RCC 7860 (cell line): ENCODE results near the gene CHI3L2.

Source experiments
- DNase-seq: peaks from one replicate; pipeline ENCODE4 v3.0.0-alpha.2; 2015; ENCODE audit warnings: low spot score
- FAIRE-seq: peaks from 2 replicates; lab custom pipeline; 2012; peaks lifted over from hg19 to GRCh38; lab: Jason Lieb, UNC

The CHI3L2 gene

DNA sequence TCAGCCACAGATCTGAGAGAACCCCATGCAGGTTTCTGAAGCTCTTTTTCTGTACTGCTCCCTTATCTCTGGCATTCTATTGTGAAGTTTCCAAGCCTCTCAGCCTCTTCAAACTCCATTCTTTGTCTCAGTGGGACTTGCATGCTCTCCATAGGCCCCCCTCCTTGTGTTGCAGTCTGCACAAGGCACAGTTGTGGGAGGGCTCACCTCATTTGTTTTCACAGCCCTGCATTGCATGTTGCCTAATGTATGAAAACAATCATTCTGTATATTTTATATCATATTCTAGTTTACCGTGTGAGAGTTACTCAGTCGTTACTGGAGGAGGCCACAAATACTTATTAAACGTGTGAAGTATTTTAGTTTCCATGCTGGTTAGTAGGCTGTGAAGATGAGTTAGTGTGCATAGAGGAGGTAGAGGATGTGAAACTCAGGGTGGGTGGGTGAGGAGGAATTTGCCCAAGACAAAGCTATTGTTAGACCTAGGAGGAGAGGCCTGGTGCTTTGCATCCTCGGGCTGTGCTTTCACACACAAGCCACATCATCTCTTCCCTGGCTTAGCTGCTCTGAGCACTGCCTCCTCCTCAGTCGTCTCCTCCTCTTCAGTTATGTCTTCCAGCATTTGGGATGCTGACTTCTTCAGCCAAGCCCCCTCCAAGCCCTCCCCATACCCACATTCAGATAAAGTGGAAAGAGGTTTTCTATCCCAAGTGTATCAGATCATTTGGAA lies 7.8 kb upstream of the CHI3L2 start:
- FAIRE-seq (no peak), DNase-seq (no peak)

DNA sequence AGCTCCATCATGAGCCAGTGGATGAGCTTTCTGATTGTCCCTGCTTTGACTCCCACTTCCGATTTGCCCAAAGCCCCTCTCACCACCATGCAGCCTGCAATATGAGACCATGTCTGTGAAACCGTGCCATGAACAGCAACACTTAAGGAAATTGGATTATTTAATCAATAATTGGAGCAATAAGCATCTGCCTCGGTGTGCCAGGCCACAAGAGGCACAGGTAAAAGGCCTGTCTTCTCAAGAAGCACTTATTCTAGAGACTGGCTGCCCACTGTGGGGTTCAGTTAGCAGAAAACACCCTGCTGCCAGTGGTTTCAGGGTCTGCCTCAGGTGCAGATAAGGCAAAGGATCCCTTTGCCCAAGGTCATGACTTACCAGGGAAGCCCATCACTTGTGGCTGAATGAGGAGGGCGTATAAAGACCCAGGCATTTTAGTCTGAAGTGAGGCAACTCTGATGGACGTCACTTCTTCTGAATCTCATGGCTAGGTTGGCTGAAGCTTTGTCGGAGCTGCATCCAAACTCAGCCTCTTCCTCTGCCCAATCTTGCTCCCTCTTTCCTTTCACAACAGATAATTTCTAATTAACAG lies 7.1 kb upstream of the CHI3L2 start:
- FAIRE-seq = no peak
- no peak for DNase-seq

DNA sequence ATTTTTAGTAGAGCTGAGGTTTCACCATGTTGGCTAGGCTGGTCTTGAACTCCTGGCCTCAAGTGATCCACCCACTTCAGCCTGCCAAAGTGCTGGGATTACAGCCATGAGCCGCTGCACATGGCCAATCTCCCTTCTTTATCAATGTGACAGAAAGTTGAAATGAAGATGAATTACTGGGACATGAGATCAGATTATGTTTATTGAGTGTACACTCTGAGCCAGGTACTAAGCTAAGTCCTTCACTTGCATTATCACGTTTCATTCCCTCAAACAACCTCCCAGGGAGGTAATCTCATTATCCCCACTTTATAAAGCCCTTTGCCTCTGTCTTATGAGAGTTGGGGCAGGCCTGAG lies 6.3 kb upstream of the CHI3L2 start:
- FAIRE-seq (no peak), DNase-seq (no peak)

DNA sequence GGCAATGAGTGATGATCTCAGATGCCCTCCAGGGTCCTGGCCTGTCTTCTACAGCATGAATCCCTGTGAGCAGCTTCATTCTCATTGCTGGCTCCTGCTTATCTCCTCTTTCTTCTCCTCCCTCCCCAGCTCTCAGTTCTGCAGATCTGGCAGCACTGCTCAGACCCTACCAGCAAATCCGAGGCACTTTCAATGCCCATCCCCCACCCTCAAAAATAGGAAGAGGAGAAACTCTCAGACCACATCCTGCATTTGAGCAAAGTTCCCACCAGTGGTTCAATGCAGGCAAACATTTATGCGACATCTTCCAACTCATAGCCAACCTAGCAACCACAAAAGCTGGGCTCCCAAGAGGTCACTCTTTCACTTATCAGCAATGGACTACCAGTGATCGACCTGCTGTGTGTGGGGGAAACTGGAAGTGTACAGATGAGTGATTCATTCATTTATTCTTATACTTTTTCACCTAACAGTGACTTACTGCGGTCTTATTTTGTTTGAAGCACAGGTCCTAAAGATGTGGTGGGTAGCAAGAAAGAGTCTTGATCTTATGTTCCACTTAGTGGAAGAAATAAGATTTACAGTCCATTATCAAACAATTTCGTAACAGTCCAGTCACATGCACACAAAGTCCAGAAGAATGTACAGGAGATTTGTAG lies 5.8 kb upstream of the CHI3L2 start:
- FAIRE-seq (no peak), DNase-seq (no peak)

DNA sequence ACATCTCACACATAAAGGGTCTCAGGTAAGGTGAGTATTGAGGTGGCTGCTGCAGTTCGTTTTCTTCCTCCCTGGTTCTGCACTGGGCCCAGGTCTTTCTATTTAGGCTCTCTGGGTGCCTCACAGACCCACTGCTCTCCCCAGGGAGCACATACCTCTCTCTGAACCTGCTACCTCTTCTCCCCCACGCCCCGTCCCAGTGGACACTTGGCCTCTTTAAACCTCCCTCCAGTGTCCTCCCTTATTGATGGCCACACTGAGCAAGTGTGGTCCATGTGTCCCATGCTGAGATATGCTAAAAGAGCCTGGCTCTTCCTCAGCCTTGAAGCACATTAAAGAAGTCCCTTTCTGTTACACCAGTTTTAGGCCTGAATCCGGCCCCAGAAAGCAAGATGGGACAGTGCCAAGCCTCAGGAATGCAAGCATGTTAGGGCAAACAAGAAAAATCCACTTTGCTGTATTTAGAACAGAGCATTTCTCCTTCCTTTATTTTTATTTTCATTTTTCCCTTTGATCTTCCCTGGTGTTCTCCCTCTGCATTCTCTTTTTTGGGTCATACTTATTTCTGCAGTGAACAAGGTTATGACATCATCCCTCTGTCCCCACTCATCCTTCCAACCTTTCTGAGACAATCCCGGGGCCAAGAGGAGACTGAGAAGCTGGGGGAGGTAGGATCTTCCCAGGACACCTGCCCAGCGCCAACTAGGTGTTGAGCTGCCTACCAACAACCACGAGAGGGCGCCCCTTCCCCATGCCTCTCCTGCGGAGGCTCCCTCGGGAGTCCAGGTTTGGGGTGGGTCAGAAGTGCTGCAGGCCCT lies 5.0 kb upstream of the CHI3L2 start:
- FAIRE-seq = no peak
- peak; percentile 56 for DNase-seq

DNA sequence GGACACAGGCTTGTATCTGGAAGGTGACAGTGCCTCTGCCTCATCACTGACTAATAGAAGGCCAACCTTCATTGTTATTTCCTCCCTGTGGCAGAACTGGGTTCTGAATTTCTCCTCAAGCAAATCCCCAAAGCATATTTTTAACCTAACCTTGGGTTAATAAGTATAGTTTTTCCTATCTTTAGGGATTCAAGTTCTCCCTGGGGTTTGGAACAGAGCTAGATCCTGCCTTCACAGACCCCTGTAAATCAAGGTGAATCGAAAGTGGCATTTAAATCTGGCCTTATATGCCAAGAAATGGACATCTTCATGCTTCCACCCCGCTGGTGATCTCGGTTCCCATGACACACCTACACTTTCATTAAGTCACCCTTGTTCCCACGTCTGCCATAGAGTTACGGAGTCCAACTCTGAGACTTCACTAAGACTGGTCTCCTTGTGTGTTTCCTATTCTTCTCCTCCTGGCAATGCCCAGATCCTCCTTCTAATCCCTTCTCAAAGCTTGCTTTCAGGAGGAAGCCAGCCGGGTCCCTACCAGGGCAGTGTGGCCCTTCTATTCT lies 4.3 kb upstream of the CHI3L2 start:
- FAIRE-seq = no peak

DNA sequence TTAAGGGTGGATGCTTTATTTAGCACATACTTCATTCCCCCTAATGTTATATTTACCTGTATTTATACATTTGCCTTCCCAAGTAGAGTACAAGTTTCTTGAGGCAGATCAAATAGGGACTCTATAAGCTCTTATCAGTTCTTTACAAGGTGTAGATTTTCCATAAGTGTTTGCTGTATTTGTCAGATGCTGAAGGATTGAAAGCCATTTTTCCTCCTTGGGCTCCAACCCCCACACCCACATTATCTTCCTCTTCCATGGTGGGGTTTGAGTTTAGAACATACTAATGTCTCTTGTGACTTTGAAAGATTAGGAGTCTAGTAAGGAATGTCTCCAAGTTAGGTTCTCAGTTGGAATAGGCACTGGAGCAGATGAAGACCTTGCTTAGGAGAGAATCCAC lies 2.4 kb upstream of the CHI3L2 start:
- FAIRE-seq (no peak), DNase-seq (no peak)

More for the DNA sequence above, 4.3 kb upstream of the CHI3L2 start:
- DNase-seq = no peak

DNA sequence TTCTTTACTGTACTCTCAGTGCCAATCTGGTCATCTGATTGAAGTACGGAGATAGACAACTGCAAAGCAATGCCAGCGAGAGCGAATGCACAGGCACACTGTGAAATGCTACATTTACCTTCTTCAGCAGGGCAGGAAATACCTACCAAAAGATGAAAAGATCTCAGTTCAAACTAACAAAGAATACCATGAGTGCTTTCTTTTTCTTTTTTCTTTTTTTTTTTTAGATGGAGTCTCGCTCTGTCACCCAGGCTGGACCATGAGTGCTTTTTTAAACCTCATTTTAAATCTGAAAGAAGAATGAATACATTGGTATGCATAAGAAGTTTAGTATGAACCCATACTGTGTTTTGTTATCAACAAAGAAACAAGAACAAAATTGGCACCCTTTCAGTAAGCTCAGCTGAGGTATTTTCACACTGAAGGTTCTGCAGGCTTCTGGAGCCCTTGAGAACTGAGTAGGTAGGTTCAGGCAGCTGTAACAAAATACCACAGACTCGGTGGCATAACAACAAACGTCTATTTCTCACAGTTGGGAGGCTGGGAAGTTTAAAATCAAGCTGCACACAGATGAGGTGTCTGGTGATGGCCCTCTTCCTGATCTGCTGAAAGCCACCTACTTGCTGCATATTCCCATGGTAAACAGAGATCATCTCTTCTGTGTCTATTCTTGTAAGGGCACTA lies 1.7 kb upstream of the CHI3L2 start:
- no peak for DNase-seq
- no peak for FAIRE-seq

DNA sequence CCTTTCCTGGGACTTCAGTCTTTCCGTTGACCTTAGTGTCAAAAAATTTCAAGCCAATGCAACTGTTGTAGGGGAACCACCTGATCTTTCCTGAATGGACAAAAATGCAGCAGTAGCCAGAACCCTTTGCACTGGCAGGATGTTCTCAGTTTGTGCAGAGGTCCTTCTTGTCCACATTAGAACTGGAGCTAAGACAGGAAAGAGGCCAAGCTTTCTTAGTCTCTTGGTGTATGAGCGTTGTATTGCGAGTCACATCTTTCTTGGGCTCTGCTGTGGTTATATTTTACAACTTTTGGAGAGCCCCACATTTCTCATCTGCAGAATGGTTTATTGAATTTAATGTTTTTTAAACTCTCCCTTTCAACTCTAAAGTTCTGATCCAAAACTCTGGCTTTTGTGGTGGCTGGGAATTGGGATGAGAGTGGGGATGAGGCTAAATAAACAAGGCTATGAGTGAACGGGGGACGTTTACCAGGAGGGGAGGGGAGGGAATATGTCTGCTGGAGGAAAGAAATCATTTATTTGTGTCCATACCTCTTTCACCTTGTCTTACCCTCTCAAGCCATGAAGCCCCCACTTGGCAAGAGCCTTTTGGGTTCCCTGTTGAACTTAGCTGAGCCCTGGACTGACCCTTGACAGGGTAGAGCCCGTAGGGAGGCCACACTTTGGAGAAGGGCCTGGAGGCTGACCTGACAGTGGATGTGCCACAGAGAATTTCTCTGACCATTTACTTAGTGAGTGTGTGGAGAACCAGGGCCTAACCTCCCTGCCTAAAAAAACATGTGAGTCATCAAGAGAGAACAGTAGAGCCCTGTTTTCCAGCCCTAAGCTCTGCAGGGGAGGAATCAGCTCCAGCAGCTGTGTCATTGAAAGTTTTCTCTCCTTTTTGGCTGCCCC lies 586 bp downstream of the CHI3L2 start:
- DNase-seq (peak; percentile 69), FAIRE-seq (no peak)

DNA sequence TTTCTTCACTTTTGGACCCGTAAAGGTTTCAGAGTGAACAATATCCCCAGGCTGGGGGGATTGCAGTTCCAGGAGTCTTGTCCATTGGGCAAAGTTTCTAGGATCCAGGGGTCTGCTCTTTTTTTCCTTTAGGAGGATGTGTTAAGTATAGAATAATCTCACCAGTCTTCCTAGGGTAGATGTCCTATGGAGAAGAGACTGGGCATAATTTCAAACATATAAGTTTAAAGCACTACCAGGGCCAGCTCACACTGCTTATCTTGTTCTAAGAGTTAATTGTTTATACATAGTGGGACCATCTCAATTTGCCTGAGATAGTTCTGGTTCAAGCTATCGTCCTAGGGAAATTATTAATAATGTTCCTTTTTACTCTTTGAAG lies 1.2 kb downstream of the CHI3L2 start:
- FAIRE-seq (no peak), DNase-seq (no peak)

DNA sequence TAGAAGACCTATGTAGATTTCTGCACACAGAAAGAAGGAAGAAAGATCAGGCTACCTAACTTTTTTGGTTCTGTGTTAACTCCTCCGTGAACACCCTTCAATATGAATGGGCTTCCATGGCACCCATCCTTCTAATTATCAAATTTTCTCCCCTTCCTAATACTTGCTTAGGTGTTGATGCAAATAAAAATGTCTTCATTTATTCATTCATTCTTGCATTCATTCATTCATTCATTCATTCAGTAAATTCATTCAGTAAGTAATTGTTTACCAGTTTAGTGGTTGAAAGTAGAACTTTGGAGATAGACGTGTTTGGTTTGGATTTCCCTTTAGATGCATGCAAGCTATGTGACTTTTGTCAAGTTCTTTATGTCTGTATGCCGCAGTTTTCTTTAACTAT lies 4.6 kb downstream of the CHI3L2 start:
- no peak for DNase-seq
- no peak for FAIRE-seq

DNA sequence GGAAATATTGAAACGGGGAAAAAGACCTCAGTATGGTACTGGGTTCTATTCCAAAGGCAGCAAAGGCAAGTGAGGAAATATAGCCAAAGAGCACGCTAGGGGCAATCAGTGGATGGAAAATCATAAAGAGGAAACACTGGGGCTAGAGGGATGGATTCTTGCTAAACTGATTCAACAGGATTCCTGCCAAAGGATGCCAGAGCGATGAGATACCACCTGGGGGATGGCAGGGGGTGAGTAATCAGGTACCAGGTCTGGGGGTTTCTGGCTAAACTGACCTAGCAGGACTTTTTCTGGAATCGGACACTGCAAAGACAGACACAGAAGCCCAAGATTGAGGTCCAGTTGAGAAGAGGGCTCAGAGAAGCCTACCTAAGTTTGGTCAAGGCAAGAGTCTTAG lies 6.7 kb downstream of the CHI3L2 start:
- DNase-seq = peak; percentile 58
- FAIRE-seq = no peak

DNA sequence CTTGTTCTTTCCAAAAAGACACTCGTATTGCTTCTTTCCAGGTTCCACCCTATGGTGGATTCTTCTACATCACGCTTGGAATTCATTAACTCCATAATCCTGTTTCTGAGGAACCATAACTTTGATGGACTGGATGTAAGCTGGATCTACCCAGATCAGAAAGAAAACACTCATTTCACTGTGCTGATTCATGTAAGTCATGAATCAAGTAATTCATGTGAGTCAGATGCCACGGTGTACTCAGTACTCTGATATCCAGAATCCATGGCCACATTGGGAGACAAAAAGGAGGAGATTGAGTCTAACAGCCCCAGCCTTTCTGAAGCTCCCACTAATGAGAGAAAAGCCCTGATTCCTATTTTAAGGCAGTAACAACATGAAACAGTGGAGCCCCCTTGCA lies 7.4 kb downstream of the CHI3L2 start:
- no peak for FAIRE-seq
- DNase-seq = peak; percentile 77

DNA sequence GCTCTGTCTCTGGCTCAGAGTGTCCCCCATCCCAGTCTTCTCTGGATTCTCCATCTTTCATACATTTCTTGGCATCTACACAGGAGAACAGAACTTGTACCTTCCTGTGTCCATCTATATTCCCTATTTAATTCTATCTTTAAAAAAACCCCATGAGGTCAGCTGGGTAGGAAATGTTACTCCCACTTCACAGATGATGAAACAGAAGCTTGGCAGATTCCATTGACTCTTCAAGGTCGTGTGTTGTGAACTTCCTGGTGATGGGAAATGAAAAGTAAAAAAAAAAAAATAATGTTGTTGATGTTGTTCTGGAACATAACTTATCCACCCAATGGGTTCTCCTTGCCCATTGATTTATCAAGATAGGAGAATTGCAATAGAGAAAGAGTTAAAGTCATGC lies 8.9 kb downstream of the CHI3L2 start:
- DNase-seq (no peak), FAIRE-seq (no peak)

DNA sequence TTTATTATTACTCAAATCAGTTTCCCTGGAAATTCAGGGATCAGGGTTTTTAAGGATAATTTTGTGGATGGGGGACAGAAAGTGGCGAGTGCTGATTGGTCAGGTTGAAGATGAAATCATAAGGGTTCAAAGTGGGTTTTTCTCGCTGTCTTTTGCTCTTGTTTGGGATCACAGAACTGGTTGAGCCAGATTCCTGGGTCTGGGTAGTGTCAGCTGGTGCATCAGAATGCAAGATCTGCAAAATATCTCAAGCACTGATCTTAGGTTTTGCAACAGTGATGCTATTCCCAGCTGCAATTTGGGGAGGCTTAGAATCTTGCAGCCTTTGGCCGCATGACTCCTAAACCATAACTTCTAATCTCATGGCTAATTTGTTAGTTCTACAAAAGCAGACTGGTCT lies 9.3 kb downstream of the CHI3L2 start:
- DNase-seq = no peak
- no peak for FAIRE-seq

DNA sequence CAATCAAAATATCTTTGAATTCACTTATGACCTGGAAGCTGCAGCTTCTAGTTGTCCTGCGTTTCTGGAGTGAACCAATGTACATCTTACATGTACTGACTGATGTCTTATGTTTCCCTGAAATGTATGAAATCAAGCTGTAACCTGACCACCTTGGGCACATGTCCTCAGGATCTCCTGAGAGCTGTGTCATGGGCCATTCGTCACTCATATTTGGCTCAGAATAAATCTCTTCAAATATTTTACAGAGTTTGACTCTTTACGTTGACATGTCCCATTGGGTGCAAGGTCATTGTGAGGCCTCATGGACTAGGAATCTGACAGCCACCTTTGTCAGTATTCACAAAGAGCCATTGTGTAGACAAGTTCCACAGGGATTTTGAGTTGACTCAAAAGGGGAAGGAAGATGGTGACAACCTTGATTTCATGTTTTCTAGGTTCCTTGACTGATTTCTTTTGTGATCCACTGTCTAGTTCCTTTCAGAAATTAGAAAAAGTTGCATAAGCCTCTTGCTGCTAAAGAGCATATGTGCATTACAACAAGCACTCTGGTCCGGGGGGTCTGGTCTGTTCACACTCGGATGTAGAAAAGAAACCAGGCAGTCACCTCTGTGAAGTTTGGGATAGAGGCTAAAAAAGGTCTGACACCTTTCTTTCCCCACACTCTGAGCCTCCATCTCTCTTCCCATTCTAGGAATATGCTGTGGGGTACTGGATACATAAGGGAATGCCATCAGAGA lies 10.7 kb downstream of the CHI3L2 start:
- no peak for FAIRE-seq
- no peak for DNase-seq

DNA sequence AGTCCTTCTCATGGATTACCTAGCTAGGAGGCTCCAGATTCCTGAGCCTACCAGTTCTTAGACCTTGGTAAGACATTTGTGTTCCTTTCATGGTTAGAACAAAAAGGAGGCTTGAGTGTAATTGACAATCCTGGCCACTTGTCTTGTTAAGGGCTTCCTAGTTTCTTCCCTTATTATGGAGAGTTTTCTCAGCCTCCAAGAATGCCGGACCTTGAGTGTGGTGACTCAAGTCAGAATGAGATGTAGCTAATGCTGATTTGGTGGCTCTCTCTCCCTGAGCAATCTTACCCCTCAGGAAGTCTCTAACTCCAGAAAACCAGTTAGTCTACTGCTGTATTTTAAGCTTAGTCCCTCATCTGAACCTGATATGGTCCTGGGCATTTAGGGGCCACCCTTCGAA lies 14.3 kb downstream of the CHI3L2 start:
- no peak for DNase-seq
- FAIRE-seq = no peak

DNA sequence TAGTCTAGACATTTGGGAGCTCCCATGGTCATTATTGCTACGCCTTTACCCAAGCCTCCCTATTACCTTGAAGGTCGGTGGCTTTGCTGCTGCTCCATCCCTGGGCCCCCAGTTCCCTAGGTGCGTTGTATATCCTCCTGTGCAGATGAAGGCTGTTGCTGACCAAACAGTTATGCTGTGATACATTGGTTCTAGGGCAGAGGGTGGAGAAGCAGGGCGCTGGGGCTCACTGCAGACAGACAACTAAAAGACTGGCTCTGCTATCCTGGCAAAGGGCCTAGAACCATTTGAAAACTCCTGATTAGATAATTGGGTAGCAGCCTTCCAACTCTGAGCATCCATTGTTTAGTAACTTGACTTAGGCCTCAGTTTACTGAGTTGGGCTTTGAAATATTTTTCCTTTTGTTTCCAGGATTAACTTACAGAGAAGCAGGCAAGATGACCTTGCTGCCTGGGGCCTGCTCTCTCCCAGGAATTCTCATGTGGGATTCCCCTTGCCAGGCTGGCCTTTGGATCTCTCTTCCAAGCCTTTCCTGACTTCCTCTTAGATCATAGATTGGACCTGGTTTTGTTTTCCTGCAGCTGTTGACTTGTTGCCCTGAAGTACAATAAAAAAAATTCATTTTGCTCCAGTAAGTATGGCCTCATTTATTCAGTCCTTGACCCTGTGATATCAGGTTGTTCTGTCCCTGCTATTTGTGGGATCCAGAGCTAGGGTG lies 15.5 kb downstream of the CHI3L2 start:
- FAIRE-seq (no peak), DNase-seq (no peak)
